Endometrium (tissue), 2 donors: ENCODE data around the gene HMCN1.
A peak's percentile ranks its signal among the peaks of the same experiment; 100 is the strongest.

Source experiments
- FAIRE-seq: peaks from 2 replicates; lab custom pipeline; 2012; peaks lifted over from hg19 to GRCh38; lab: Jason Lieb, UNC
- donor health status: control.
- donor health status: control.

The HMCN1 gene

DNA sequence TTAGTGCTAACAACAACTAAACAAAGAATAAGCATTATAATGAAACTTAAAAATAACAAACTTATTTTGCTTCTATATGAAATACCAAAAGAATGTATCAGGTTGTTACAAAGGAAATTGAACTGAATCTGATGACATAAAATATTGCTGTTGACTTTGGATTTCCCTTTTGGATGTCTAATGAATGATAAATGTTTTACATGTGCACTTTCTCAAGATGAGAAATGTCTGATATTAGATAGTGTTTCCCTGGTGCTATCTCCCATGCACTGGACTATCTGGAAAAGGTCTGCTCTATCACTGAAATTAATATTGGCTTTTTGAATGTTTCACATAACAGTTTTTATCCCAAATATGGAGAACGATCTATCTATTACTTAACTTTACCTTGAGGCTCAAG lies 179.9 kb downstream of the HMCN1 start:
- FAIRE-seq, result no peak

DNA sequence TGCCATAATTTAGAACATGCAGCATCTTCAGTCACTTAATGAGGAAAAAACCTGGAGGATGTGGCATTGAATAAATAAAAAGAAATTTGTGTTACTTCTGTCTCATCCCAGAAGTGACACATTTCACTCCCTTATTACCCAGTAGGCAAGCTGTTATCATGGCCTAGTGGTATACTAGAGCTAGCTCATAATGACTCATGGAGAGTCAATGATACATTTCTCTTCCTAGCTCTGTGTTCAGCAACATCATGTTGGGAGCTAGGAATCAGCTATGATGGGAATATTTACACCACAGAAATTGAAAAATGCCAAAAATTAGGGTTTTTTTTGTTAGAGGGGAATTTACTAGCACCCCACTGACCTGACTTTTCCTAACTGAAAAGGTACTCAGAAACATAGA lies 182.7 kb downstream of the HMCN1 start:
- FAIRE-seq, result no peak

DNA sequence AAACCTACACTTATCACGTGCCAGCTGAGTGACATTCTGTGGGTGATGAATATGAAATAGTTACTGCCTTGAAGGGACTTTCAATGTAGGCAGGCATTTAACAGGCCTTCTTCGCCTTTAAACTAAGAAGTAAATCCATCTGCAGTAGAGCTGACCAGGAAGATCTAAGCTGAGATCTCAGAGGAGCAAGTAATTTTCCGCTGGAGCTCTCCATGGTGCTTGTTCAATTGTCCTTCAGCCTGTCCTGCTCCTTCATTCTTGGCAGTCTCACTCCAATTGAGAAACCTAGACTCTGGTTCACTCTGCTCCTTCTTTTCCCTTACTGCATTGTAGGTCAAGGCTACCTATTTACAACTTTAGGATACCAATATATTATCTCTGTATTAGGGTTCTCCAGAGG lies 183.5 kb downstream of the HMCN1 start:
- no peak for FAIRE-seq

DNA sequence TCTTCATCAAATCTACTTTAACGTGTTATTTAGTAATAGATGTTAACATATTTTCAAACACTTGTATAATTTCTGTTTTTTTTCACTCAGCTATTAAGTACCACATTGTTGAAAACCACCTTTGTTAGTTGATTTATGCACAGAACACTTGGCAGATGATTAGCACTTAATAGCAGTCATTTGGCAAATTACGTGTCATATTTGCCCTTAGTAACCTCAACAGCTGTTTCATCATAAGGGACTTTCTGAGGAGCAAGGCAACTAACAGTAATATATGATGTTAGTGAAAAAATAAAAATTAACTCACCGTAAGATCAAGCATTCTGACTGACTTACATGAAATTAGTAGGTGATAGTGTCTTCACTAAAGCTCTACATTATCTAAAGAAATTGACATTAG lies 186.4 kb downstream of the HMCN1 start:
- no peak for FAIRE-seq

DNA sequence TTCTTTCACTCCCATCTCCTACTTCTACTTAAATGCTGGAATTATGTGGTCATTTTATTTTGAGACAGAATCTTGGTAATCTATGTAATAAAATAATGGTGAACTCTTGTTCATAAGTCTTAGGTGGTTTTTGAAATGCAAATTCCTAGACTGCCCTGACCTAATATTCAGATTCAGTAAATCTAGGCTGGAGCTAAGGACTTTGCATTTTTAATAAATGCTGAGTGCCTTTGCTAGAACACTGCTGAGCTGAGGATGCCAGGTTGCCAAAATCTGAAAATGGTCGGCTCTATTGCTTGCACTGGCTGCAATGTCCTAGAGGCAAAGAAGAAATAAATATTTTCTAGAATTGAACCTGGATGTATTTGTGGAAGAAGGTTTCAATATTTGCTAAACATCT lies 187.4 kb downstream of the HMCN1 start:
- FAIRE-seq, result no peak

DNA sequence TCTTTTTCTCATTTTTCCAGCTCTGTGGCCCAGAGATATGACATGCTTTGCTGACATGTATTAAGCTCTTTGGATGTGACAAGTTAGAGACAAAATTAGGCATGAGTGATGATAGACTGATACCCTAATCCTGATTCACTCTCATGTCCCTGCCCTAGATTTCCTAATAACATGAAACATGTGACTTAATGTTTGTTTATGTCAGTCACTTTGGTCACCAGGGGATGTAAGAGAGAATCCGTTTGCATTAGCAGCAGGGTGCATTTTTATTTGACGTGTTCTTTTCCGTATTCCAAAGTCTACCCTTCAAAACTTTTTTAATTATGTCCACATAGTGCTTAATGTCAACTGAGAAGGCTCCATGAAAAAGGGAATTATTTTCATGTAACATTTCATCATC lies 192.4 kb downstream of the HMCN1 start:
- no peak for FAIRE-seq

DNA sequence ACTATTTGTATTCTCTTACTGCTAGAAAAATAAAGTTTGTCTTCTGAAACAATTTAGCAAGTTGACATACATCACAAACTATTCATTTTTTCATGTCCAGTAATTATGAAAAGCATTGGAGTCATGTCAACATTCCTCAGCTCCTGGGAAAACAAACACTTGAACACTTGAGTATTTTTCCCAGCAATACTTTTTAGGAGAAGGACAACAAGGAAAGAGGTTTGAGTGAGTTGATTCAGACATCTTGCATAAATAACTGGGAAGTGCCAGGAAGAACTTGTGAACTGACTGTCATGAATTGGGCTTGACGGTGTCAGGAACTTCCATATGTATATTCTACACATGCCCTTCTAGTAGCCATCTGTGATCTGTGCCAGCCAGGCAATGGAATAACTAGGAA lies 195.6 kb downstream of the HMCN1 start:
- FAIRE-seq, result no peak

DNA sequence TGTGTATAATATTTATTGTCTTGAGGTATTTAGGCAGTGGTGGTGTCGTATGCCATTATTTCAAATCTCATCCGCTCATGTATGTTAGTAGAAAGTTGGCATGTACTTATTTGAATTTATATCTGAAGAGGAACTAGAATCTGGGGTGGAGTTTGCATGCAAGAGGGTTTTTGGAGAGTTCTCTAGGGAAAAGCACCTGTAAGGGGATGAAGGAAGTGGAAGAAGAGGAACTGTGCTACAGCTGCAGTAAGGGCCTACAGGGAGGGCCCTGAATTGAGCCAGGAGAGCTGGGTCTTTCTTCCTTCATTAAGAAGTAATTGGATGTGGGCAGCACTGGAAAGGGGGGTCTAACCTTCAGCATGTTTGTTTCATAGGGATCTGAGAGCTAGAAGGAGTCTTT lies 197.2 kb downstream of the HMCN1 start:
- FAIRE-seq, result no peak

DNA sequence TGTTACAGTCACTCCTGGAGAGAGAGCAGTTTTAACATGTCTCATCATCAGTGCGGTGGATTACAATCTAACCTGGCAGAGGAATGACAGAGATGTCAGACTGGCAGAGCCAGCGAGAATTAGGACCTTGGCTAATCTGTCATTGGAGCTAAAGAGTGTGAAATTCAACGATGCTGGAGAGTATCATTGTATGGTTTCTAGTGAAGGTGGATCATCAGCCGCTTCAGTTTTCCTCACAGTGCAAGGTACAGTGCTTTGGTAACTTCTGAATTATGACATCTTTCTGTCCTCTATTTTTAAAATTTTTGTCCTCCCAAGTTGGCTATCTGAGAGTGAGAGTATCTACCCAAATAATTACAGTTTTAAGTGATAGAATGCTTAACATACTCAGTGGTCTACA lies 199.4 kb downstream of the HMCN1 start:
- no peak for FAIRE-seq

DNA sequence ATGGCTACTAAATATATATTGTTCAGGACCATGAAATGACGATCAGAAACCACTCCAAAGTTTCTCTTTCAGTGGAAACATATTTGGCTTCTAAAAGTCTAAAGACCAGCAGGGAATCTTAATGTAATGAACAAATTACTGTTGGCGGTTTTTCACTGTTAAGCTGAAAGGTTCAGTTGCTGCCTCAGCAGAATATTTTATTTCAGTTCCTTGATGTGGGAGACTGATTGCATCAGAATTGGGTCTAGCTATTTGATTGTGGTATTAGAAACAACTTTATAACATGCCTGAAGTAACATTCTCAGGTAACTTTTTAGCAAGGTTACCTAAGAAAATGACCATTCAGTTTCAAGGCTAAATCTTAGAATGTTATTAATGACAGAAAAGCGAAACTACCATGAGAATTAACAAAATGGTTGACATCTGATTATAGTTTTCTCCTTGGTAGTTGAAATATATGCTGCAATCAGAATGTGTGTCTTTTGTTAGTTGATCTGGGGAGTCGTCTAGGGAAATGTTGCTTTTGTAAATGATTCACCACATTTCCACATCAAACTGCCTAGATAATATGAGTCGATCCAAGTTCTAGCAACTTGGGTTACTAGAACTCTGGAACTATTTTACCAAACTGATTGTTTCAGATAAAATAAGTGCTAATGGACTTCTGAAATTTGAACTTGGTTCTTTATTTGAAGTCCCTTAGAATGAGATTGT lies 200.4 kb downstream of the HMCN1 start:
- no peak for FAIRE-seq

DNA sequence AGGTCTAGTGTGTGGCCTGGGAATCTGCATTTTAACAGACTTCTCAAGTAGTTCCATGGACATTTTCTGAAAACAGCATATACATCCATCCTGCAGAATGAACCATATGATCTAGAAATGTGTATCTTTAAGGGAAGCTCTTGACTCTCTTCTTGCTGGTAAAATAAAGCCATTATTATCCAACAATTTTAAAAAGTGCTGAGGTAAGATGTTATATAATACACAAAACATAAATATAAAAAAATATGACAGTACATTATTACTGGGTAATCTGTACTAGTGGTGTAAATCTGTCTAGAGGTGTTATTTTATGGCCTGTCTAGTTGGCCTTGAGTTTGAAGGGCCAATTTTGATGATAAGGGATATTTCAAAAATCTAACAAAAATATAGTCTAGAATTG lies 201.2 kb downstream of the HMCN1 start:
- no peak for FAIRE-seq

DNA sequence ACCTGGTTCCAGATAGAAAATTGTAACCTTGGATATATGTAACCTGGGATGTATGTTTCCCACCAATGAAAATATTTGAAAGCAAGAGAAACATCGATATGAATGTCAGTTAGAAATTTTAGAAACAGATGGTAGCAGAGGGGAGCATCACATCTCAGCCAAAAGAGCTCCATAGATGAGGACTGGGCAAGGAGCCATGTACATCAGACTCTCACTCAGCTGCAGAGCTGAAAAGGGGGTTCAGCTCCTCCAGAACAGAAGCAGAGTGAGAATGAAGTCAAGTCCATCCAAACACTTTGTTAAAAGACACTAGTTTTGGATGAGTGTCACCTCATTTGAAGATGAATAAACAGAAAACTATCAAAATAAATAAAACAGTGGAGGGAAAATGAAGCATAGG lies 202.4 kb downstream of the HMCN1 start:
- FAIRE-seq, result no peak

DNA sequence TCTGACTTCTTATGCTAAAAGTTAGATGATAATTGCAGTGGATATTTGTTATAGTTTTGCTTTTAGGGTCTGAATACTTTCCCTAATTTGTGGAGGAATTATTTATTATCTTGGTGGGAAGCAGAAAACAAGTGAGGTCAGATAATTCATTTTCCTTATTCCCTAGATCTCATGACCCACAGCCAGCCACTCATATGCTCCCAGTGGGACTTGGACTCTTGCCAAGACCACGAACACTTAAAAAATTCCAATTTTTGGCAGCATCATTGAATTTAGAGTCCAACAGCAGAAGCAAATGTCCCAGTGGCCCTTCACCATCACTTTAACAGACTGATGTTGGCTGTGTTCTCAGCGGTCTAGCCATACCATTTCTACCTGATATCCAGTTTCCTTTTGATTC lies 204.2 kb downstream of the HMCN1 start:
- FAIRE-seq, result no peak

DNA sequence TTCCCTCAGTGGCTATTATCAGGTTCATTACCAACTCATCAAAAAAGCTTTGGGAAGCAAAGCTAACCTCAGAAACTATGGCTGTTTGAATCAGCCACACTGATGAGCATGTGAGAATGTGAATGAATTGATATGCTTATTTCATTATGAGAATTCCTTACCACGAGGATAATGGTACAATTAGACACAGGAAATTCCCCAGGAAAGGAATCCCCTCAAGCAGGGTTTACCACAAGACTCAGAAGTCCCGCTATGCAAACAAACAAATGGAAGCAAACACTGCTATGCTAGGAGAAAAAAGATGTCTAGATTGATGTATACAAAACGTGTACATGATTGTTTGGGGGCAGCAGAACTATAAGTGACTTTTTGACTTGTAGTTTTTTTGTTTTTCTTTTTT lies 205.0 kb downstream of the HMCN1 start:
- FAIRE-seq, result no peak

DNA sequence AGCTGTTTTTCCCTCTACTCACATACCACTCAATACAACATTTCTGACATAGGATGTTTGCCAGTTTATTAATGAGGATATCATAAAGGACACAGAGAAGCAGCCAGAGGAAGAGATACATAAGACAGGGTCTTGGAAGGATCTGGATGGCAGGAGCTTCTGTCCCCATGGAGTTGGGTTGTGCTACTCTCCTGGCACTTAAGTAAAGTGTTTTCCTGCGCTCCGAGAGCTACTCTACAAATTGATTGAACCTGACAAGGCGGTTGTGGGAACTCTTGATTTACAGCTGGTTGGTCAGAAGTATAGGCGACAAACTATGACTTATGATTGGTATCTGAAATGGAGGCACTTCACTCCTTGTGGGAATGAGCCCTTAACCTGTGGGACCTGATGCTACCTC lies 208.8 kb downstream of the HMCN1 start:
- FAIRE-seq, result no peak

DNA sequence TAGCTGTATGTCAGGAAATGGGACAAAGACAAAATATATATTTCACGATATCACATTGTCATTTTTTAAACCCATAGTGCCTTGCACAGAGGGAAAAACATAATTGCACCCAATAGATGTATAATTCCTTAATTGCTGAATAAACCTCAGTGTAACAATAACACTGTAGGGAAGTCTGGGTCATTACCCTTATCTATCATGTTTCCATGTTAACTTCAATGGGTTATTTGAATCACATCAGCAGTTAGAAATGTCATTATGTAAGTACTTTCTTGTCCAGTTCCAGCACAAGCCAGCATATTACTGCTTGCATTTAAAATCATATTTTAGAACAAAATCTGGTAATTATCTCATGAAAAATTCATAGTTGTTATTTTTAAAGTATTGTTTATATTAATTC lies 222.7 kb downstream of the HMCN1 start:
- no peak for FAIRE-seq

DNA sequence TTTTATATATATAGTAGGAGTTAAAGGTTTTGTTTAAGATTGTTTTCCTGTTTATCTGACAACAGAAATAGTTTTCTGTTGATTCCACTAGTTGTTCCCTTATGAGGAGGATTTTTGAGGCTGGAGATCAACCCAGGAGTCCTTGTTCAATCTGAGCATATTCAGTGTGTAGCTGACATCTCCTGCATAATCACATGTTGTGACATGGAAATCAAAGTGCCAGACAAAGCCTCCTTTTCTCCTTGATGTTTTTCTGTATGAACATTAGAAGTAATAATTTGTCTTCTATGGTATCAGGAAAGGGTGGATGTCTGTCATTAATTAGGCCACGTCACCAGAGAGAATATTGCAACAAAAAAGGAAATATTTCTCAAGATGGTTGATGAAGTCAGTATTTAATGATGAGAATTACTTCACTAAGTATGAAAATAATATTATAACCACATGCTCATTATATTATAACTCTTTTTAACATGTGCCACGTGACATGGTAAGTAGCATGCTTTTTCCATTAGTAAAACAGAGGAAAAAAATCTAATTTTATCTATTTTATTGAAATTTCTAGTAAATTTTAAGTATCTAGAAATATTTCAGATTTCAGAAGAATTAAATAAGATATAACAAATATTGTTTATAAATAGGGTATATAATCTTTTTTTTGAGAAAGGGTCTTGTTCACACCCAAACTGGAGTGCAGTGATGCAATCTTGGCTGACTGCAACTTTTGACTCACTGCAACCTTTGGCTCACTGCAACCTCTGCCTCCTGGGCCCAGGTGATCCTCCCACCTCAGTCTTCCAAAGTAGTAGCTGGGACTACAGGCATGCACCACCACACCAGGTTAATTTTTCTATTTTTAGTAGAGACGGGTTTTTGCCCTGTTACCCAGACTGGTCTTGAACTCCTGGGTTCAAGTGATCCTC lies 223.5 kb downstream of the HMCN1 start:
- FAIRE-seq, result peak; percentile 35

DNA sequence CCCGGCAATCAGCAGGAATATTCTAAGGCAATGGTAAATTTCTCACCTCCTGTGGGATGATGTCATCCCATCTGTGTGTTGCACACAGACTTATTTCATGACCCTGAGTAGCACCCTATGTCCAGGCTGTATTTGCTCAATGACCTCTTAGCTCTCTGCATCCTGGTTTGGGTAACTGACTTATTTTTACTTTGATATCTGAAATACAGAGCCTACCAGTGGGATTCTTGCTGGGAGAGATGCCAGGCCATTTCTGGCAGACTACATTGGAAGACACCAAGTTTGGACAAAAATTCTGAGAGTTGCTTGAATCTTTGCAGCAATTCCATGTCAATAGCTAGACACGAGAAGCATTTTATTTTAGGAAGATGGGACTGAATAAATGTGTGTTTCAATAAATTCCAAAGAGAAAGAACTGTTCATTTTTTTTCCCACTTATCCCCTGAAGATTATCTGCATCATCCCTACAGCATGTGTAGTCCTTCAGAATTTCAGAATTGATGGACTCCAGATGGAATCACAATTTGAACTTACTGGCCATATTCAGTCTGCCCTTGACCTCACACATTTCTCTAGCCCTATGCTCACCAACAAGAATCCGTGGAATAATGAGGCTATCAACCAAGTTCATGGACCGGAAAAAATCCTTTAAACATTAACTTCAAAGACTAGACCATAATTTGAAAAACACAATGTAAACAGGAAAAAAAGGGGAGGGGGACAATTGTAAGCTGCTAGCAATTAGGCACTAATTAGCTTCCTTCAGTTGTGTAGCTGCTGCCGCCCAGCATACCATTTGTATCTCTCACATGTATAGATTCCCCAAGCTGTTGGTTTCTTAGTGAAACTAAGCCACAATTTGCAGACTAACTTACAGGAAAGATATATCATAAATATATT lies 226.5 kb downstream of the HMCN1 start:
- peak; percentile 81 for FAIRE-seq

DNA sequence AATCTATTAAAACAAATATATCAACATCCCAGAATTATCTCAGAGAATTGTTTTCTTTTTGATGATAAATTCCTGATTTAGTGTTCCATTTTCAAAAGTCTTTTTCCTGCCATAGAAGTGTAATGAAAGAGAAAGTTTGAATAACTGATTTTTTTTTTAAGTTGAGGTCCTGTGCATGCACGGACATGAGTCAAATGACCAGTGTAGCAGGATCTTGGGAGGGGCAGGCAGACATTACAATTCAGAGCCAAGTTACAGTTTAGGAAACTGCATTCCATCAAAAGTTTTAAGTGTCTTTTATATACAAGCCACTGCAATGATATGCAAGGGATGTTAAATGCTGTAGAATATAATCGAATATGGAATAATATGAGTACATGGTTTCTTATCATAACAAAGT lies 227.5 kb downstream of the HMCN1 start:
- peak; percentile 51 for FAIRE-seq

DNA sequence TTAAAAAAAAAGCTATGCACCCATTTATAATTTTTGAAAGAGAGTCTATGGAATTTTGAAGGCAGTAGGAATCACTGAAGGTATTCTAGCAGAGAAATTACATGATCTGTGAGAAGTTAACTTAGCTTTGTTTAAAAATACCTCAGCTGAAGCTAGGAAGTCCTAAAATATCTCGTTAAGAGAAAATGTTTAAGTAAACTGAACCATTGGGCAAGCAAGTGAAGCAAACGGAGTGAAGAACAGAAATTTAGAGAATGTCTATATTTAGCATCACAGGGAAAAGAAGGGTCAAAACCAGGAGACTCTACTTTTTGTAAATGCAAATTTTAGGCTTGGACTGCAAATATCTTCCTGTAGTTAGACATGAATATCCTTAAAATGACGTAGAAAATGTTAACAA lies 230.8 kb downstream of the HMCN1 start:
- FAIRE-seq, result no peak

DNA sequence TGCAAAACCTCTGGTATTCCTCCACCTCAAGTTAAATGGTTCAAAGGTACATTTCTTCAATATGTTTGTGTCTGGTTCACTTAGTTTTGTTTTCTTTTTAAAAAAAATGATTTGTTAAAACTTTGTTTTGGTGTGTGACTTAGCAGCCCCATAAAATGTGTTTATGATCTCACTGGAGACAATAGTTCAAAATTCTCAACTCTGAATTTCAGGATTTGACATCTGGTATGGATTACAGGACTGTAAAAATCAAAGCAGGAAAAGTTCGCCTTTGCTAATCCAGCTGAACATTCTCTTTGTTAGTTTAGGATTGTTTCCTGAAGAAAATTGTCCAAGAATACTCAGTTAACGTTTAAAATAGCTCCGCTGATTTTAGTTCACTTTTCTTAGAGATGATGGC lies 231.7 kb downstream of the HMCN1 start:
- peak; percentile 98 for FAIRE-seq

DNA sequence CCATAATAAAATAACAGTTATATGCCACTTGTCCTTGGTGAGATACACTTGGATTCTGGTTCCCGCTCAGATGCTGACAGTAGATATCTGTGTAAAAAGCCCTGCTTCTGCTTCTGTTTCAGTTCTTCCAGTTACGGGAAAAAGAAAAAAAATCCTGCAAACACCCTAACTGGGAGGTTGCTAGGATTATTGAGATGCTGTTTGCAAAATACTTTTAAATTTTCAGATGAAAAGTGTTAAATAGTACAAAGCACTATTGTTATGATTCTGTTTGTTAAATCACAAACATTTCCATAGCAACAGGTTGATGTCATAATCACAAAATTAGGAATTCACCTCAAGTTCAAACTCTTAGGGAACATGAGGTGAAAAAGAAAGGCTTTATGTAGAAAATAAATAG lies 232.3 kb downstream of the HMCN1 start:
- FAIRE-seq, result no peak

DNA sequence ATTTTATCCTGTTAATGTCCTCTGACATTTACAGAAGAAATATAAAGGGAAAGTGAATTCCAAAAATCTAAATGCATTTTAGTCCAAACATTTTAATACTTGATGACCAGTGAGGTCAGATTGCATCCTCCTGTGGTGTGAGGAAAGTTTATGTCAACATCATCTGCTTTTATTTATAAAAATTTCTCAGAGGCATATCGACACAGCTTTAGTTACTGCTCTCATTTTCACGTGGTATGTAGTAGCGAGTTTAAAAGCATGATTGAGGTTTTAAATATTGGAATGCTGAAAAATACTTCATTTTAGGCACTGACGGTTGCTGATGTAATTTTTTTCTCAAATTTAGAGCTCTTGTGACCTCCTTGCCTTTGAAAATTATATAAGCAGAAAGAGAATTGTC lies 234.8 kb downstream of the HMCN1 start:
- peak; percentile 86 for FAIRE-seq
